GM12874 (cell line): ENCODE results near the gene DNAH11.

ENCODE experiments used
- TF ChIP-seq, protein P1 (sequence below): IDR thresholded peaks from 2 replicates; pipeline ENCODE4 v1.5.1; 2011; ENCODE audit warnings: low read depth, mild to moderate bottlenecking, control low read depth, low read length, moderate library complexity; ENCODE audit not compliant: insufficient read depth

The DNAH11 gene

GRCh38 chr7:21926448-21926847, 383.6 kb downstream of the DNAH11 start:
- TF ChIP-seq, protein P1, sequence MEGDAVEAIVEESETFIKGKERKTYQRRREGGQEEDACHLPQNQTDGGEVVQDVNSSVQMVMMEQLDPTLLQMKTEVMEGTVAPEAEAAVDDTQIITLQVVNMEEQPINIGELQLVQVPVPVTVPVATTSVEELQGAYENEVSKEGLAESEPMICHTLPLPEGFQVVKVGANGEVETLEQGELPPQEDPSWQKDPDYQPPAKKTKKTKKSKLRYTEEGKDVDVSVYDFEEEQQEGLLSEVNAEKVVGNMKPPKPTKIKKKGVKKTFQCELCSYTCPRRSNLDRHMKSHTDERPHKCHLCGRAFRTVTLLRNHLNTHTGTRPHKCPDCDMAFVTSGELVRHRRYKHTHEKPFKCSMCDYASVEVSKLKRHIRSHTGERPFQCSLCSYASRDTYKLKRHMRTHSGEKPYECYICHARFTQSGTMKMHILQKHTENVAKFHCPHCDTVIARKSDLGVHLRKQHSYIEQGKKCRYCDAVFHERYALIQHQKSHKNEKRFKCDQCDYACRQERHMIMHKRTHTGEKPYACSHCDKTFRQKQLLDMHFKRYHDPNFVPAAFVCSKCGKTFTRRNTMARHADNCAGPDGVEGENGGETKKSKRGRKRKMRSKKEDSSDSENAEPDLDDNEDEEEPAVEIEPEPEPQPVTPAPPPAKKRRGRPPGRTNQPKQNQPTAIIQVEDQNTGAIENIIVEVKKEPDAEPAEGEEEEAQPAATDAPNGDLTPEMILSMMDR, result no peak

GRCh38 chr7:21927693-21928092, 384.9 kb downstream of the DNAH11 start:
- TF ChIP-seq, protein P1, result no peak

DNA sequence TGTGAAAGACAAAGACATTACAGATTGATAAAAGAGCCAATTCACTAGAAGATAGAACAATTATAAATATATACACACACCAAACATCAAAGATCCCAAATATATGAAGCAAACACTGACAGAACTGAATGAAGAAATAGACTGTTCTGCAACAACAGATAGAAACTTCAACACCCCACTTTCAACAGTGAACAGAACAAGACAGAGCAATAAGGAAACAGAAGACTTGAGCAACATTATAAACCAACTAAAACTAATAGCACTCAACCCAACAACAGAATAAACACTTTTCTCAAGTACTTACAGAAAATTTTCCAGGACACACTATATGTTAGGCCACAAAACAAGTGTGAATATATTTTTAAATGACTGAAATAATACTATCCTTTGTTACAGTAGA, 392.0 kb downstream of the DNAH11 start:
- TF ChIP-seq, protein P1, result no peak

- TF ChIP-seq, protein P1, result no peak
These were observed 395.6 kb downstream of the DNAH11 start for GRCh38 chr7:21938463-21938862.

DNA sequence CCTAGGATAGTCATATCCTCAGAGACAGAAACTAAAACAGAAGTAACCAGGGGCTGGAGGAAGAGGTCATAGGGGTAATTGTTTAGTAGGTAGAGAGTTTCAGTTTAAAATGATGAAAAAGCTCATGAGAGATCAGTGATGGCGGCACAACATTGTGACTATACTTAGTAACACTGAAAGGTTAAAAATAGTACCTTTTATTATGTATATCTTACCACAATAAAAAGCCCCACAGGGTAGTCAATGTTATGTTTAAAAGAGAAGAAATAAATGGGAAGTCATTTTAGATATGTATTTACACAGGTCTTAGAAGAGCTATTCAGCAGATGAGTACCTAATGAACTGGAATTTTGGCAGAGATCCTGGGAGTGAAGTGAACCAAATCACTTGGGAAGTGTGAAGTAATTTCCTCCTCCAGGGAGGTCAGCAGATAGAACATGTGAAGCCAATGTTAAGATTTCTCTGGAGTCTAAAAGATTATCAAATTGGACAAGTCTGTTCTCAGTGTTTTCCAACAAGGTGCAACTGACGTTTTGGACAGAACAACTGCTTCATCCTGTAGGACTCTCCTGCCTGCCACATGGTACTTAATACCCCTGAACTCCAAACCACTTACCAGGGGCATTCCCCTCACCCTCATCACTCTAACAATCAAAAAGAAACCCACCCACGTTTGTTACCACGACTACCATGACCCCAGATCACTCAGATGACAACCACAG, 396.5 kb downstream of the DNAH11 start:
- TF ChIP-seq, protein P1, result no peak

GRCh38 chr7:21939858-21940372, 397.1 kb downstream of the DNAH11 start:
- TF ChIP-seq, protein P1, result no peak

DNA sequence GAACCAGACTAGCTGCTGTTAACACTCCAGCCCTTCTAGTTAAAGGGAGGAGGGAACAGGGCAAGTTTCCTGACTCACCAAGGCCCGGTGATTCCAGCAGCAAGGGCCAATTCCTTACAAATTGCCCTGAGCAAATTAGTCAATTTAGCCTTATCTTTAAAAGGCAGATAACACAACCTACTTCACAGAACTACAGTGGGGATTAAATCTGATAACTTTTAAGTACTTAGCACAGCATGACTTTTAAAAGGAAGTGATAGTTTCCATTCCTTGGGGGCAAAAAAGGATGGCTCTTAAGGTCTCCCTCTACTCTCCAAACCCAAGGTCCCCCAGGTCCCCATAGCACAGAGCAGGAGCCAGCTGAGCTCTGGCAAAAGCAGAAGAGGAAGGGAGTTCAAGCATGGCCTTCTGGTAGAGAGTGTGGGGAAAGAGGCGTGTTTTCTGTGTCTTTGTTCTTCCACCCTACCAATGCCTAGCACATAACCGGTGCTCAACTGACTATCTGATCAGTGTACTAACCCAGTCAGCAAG, 398.8 kb downstream of the DNAH11 start:
- TF ChIP-seq, protein P1, result no peak
